Ishikawa (cell line): ENCODE data around the gene CTPS2.

Experiments
- CEBPB ChIP-seq: IDR thresholded peaks from 2 replicates; pipeline ENCODE4 v1.6.1; 2012
- CREB1 ChIP-seq: IDR thresholded peaks from 2 replicates; pipeline ENCODE4 v1.6.1; 2012; ENCODE audit warnings: low read depth
- EGR1 ChIP-seq: IDR thresholded peaks from 2 replicates; pipeline ENCODE4 v1.6.1; 2012
- EP300 ChIP-seq: IDR thresholded peaks from 2 replicates; pipeline ENCODE4 v1.6.1; 2012; ENCODE audit warnings: borderline replicate concordance
- FOXM1 ChIP-seq: IDR thresholded peaks from 2 replicates; pipeline ENCODE4 v1.6.1; 2012; ENCODE audit warnings: low read depth, borderline replicate concordance
- NFIC ChIP-seq: IDR thresholded peaks from 2 replicates; pipeline ENCODE4 v1.6.1; 2012
- RAD21 ChIP-seq: IDR thresholded peaks from 2 replicates; pipeline ENCODE4 v1.6.1; 2012; ENCODE audit warnings: low read depth
- TAF1 ChIP-seq: IDR thresholded peaks from 2 replicates; pipeline ENCODE4 v1.6.1; 2012; ENCODE audit warnings: low read depth, mild to moderate bottlenecking
- TCF12 ChIP-seq: IDR thresholded peaks from 2 replicates; pipeline ENCODE4 v1.6.1; 2012; ENCODE audit warnings: low read depth
- TEAD4 ChIP-seq: IDR thresholded peaks from 2 replicates; pipeline ENCODE4 v1.6.1; 2012
- YY1 ChIP-seq: IDR thresholded peaks from 2 replicates; pipeline ENCODE4 v1.6.1; 2012; ENCODE audit warnings: low read depth
- ZBTB7A ChIP-seq: IDR thresholded peaks from 2 replicates; pipeline ENCODE4 v1.6.1; 2012; ENCODE audit warnings: low read depth
- TF ChIP-seq, protein P1 (sequence below): IDR thresholded peaks from 2 replicates; pipeline ENCODE4 v1.6.1; 2012
- TF ChIP-seq, protein P2 (sequence below): IDR thresholded peaks from 2 replicates; pipeline ENCODE4 v1.6.1; 2012; ENCODE audit warnings: low read depth, mild to moderate bottlenecking
- TF ChIP-seq, protein P3 (sequence below): IDR thresholded peaks from 2 replicates; pipeline ENCODE4 v1.6.1; 2012

CTPS2 gene

DNA sequence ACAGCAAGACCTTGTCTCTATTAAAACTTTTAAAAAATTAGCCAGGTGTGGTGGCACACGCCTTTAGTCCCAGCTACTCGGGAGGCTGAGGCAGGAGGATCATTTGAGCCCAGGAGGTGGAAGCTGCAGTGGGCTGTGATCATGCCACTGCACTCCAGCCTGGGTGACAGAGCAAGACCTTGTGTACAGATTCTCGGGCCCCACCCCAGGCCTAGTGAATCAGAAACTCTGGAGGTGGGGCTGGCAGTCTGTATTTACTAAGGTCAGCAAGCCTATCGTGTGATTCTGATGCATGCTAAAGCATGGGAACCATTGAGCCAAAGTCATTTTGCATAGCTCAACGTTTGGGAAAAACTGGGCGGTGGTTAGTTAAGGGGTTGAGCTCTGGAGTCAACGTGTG, 59.0 kb downstream of the CTPS2 start:
- no peak for TF ChIP-seq ZBTB7A

DNA sequence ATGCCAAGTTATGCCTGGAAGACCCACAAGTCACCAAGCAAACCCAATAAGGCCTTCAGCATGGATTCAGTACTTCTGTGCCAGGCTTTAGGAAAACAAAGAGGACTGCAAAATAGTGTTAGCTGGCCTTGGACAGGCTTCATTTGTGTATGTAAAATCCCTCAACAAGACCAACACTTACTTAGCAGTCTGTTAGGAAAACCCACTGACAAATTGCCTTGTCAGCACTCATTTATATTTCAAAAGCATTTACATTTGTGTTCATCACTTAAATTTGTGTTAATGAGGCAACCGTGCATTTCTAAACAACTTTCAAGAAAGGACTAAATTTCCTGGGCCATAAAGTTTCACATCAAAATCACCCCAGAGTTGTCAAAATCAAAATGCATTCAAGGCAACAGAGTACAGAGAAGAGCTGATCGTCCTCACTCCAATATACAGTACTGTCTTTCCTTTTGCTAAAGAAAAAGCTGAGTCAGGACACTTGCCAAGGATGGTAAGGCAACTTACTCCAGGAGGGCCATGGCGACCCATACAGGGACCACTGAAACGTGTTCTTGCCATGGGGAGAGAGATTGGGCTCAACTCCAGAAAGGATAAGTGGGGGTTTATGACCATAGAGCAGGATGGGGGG, 61.0 kb downstream of the CTPS2 start:
- TF ChIP-seq ZBTB7A (no peak), TAF1 (no peak)
- TF ChIP-seq, protein P1, sequence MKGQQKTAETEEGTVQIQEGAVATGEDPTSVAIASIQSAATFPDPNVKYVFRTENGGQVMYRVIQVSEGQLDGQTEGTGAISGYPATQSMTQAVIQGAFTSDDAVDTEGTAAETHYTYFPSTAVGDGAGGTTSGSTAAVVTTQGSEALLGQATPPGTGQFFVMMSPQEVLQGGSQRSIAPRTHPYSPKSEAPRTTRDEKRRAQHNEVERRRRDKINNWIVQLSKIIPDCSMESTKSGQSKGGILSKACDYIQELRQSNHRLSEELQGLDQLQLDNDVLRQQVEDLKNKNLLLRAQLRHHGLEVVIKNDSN: no peak
- TF ChIP-seq, protein P2, sequence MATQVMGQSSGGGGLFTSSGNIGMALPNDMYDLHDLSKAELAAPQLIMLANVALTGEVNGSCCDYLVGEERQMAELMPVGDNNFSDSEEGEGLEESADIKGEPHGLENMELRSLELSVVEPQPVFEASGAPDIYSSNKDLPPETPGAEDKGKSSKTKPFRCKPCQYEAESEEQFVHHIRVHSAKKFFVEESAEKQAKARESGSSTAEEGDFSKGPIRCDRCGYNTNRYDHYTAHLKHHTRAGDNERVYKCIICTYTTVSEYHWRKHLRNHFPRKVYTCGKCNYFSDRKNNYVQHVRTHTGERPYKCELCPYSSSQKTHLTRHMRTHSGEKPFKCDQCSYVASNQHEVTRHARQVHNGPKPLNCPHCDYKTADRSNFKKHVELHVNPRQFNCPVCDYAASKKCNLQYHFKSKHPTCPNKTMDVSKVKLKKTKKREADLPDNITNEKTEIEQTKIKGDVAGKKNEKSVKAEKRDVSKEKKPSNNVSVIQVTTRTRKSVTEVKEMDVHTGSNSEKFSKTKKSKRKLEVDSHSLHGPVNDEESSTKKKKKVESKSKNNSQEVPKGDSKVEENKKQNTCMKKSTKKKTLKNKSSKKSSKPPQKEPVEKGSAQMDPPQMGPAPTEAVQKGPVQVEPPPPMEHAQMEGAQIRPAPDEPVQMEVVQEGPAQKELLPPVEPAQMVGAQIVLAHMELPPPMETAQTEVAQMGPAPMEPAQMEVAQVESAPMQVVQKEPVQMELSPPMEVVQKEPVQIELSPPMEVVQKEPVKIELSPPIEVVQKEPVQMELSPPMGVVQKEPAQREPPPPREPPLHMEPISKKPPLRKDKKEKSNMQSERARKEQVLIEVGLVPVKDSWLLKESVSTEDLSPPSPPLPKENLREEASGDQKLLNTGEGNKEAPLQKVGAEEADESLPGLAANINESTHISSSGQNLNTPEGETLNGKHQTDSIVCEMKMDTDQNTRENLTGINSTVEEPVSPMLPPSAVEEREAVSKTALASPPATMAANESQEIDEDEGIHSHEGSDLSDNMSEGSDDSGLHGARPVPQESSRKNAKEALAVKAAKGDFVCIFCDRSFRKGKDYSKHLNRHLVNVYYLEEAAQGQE: no peak

DNA sequence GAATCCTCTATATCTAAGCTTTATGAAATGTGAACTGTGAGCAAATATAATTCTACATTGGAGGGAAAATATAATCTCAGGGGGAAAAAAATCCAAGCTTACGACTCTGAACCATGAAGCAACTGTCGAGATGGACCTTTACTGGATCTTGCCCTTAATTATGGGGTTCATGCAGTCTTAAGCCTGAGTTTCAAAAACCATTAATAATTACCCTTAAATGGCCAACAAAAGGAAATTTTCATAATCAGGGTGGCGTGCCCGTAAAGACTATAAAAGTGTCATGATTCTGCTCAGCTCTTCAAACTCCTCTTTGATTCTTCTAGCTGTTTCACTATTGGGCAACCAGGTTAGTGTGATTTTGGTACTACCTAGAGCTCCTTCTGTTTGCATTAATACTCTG, 62.6 kb downstream of the CTPS2 start, which contains the start of gene S100G:
S100G (plus strand) TSS at position 301 of the 400 bp plus-strand sequence. CDS start 849 bp downstream, outside the sequence.
- TF ChIP-seq CEBPB (no peak), CREB1 (no peak), ZBTB7A (no peak), FOXM1 (no peak), TCF12 (no peak), RAD21 (no peak), NFIC (no peak), EP300 (no peak), YY1 (no peak), TEAD4 (no peak), EGR1 (no peak), TAF1 (no peak)
- TF ChIP-seq, protein P2: no peak
- TF ChIP-seq, protein P1: no peak
- TF ChIP-seq, protein P3, sequence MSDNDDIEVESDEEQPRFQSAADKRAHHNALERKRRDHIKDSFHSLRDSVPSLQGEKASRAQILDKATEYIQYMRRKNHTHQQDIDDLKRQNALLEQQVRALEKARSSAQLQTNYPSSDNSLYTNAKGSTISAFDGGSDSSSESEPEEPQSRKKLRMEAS: no peak

DNA sequence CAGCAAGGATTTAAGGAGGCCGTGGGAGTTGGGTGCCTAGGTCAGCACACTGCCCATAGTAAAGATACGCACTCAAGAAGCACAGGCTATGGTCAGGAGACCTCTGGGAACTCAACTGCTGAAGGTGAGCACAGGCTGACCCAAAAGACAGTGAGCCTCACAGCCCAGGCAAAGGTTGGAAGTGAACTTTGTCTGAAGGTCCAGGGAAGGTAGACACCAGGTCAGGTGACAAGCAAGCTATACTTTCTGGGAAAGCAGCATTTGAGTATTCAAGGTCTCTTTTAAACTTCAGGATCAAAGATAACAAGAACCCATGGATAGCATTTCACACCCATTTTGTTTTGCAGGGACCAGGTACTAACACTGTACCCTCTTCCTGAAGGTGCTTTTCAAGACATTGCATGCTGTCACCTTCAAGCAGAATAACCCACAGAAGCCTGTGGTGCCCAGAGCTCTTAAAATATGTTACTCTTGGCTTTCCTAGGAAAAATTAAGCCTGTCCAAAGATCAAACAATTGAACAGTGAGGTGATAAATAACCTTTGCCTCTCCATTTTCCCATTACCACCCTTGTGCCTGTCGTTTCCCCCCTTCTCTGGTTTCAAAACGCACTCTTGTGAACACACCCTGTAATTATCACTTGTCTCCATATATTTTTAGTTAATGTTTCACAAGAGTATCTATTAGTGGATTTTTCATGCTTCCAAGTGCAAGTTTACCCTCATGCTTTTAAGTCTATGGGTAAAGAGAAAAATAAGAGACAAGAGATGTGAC, 65.9 kb downstream of the CTPS2 start:
- TF ChIP-seq TCF12 (no peak), TEAD4 (no peak), EP300 (no peak), CEBPB (no peak), NFIC (no peak), CREB1 (no peak), RAD21 (no peak), FOXM1 (no peak), TAF1 (no peak), EGR1 (no peak), YY1 (no peak), ZBTB7A (no peak)
- TF ChIP-seq, protein P3: no peak
- TF ChIP-seq, protein P2: no peak
- TF ChIP-seq, protein P1: no peak
